Bronchial epithelial cell (primary cell): Measurements from ENCODE around the gene FANCM. TPM values are rescaled to one million over a fixed set of nuclear protein-coding genes. Genes with fewer than 3 reads are reported as not detected.
A peak's percentile ranks its signal among the peaks of the same experiment; 100 is the strongest.

Experiments used
- DNase-seq: peaks from one replicate; pipeline ENCODE4 v3.0.0-alpha.2; 2010; ENCODE audit warnings: low read depth
- FAIRE-seq: peaks from 2 replicates; lab custom pipeline; 2011; peaks lifted over from hg19 to GRCh38; lab: Jason Lieb, UNC
- H3K27me3 ChIP-seq: 2 replicates; pipeline ENCODE4 v1.5.1; 2011; ENCODE audit warnings: low read length; ENCODE audit not compliant: control insufficient read depth, insufficient read depth
- H3K36me3 ChIP-seq: 2 replicates; pipeline ENCODE4 v1.5.1; 2011; ENCODE audit warnings: low read length; ENCODE audit not compliant: control insufficient read depth, insufficient read depth
- H3K4me3 ChIP-seq: 2 replicates; pipeline ENCODE4 v1.5.1; 2011; ENCODE audit warnings: mild to moderate bottlenecking, low read depth, low read length, control low read depth
- CTCF ChIP-seq: IDR thresholded peaks from 2 replicates; pipeline ENCODE4 v1.5.1; 2011; ENCODE audit warnings: mild to moderate bottlenecking, moderate library complexity, low read length, control low read depth, inconsistent platforms; ENCODE audit not compliant: insufficient read depth, severe bottlenecking
- total RNA-seq: library from RNA; depleted of rRNA; stranded (reverse); fragments of >200 nt; gene quantifications from 2 replicates; pipeline ENCODE4 v1.2.1, GENCODE V29; 2014

FANCM gene
- total RNA-seq, 1 donor from 2014 or later: 2.9 TPM

- H3K36me3 ChIP-seq: peaks cover 7% of the 10 kb centered on the region
These were observed 39.5 kb upstream of the FANCM start for GRCh38 chr14:45096218-45096617.

GRCh38 chr14:45103806-45104205 lies 31.9 kb upstream of the FANCM start:
- Histone ChIP-seq H3K4me3 (no peak overlapping the region), H3K36me3 (peaks cover 5% of the 10 kb centered on the region), H3K27me3 (no peaks in the 10 kb centered on the region)
- TF ChIP-seq CTCF: no peak
- FAIRE-seq (no peak), DNase-seq (no peak)

More at GRCh38 chr14:45096218-45096617, 39.5 kb upstream of the FANCM start:
- H3K27me3 ChIP-seq: no peaks in the 10 kb centered on the region
- FAIRE-seq (no peak), DNase-seq (no peak)
- no peak overlapping the region for H3K4me3 ChIP-seq
- TF ChIP-seq CTCF: no peak

GRCh38 chr14:45104561-45104960 lies 31.2 kb upstream of the FANCM start:
- Histone ChIP-seq H3K27me3 (no peaks in the 10 kb centered on the region), H3K4me3 (no peak overlapping the region), H3K36me3 (peaks cover 5% of the 10 kb centered on the region)
- no peak for TF ChIP-seq CTCF
- FAIRE-seq (no peak), DNase-seq (no peak)

GRCh38 chr14:45112896-45113781 lies 22.6 kb upstream of the FANCM start:
- Histone ChIP-seq H3K4me3 (no peak overlapping the region), H3K36me3 (peaks cover 7% of the 10 kb centered on the region), H3K27me3 (no peaks in the 10 kb centered on the region)
- no peak for TF ChIP-seq CTCF
- no peak for FAIRE-seq
- DNase-seq: peak; percentile 77

GRCh38 chr14:45114327-45114726 lies 21.4 kb upstream of the FANCM start:
- no peak for TF ChIP-seq CTCF
- H3K4me3 ChIP-seq: no peak overlapping the region
- H3K27me3 ChIP-seq: no peaks in the 10 kb centered on the region
- FAIRE-seq (no peak), DNase-seq (no peak)
- H3K36me3 ChIP-seq: peaks cover 9% of the 10 kb centered on the region
